ENCODE results near the gene DPP6.

- no peak for TF ChIP-seq EP300 (IDR thresholded peaks at IDR 0.05; ENCODE audit: low read depth)
- TF ChIP-seq CTCF (IDR thresholded peaks at IDR 0.05): no peak
- TF ChIP-seq POLR2A (IDR thresholded peaks at IDR 0.05): no peak
- no peak for TF ChIP-seq POLR2AphosphoS5 (IDR thresholded peaks at IDR 0.05)
Observed at GRCh38 chr7:154791611-154792010, 739.4 kb downstream of the DPP6 start.

Data from transverse colon (tissue), 4 donors.